Measurements from ENCODE around the gene SDF4.

DNA sequence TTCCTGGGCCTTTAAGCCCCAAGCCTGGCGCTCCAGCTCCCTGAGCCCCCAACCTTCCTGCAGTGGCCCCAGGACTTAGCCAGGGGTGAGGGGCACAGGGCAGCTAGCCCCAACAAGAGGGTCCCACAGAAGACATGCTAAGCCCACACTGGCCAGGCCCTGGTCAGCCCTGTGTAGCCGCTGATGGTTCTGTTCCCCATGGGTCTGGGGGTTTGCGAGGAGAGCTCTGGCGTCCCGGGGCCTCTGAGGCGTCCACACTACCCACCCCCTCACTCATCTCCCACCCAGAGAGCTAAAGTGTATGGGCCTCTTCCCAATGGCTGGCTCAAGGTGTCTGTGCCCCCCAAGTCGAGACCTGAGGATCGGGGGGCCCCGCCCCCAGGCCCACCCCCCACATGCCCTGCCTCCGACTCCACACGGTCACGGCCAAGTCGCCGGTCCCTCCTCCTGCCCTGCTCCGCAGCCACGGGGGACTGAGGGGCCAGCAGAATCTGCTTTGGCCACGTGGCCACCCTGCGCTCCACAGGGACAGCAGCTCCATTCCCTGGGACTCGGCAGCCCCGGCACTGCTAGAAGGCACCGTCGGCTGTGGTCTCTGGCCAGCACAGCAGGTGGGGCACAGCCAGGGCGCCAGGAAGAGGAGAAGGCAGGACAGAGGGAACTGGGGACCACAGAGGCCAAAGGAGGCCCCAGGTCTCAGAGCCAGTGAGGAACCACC, 33.2 kb downstream of the SDF4 start:
- TF ChIP-seq ZNF232 (CRISPR knock-in tag; IDR thresholded peaks at IDR 0.05; ENCODE audit: borderline replicate concordance) (no peak), POLR2A (IDR thresholded peaks at IDR 0.05; ENCODE audit: insufficient read depth in 1 of 2, low read depth in 2 of 2, low read length in 2 of 2) (no peak), NFIB (CRISPR knock-in tag; IDR thresholded peaks at IDR 0.05; ENCODE audit: borderline replicate concordance) (no peak), ARID2 (CRISPR knock-in tag; IDR thresholded peaks at IDR 0.05; ENCODE audit: borderline replicate concordance) (no peak), ZNF12 (CRISPR knock-in tag; IDR thresholded peaks at IDR 0.05) (no peak)
- TF ChIP-seq, protein P1, sequence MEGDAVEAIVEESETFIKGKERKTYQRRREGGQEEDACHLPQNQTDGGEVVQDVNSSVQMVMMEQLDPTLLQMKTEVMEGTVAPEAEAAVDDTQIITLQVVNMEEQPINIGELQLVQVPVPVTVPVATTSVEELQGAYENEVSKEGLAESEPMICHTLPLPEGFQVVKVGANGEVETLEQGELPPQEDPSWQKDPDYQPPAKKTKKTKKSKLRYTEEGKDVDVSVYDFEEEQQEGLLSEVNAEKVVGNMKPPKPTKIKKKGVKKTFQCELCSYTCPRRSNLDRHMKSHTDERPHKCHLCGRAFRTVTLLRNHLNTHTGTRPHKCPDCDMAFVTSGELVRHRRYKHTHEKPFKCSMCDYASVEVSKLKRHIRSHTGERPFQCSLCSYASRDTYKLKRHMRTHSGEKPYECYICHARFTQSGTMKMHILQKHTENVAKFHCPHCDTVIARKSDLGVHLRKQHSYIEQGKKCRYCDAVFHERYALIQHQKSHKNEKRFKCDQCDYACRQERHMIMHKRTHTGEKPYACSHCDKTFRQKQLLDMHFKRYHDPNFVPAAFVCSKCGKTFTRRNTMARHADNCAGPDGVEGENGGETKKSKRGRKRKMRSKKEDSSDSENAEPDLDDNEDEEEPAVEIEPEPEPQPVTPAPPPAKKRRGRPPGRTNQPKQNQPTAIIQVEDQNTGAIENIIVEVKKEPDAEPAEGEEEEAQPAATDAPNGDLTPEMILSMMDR (CRISPR knock-in tag; IDR thresholded peaks at IDR 0.05): no peak
- TF ChIP-seq, protein P2, sequence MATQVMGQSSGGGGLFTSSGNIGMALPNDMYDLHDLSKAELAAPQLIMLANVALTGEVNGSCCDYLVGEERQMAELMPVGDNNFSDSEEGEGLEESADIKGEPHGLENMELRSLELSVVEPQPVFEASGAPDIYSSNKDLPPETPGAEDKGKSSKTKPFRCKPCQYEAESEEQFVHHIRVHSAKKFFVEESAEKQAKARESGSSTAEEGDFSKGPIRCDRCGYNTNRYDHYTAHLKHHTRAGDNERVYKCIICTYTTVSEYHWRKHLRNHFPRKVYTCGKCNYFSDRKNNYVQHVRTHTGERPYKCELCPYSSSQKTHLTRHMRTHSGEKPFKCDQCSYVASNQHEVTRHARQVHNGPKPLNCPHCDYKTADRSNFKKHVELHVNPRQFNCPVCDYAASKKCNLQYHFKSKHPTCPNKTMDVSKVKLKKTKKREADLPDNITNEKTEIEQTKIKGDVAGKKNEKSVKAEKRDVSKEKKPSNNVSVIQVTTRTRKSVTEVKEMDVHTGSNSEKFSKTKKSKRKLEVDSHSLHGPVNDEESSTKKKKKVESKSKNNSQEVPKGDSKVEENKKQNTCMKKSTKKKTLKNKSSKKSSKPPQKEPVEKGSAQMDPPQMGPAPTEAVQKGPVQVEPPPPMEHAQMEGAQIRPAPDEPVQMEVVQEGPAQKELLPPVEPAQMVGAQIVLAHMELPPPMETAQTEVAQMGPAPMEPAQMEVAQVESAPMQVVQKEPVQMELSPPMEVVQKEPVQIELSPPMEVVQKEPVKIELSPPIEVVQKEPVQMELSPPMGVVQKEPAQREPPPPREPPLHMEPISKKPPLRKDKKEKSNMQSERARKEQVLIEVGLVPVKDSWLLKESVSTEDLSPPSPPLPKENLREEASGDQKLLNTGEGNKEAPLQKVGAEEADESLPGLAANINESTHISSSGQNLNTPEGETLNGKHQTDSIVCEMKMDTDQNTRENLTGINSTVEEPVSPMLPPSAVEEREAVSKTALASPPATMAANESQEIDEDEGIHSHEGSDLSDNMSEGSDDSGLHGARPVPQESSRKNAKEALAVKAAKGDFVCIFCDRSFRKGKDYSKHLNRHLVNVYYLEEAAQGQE (IDR thresholded peaks at IDR 0.05; ENCODE audit: borderline replicate concordance in 1 of 2, low read depth in 1 of 2, low read length in 2 of 2): no peak
- TF ChIP-seq, protein P3, sequence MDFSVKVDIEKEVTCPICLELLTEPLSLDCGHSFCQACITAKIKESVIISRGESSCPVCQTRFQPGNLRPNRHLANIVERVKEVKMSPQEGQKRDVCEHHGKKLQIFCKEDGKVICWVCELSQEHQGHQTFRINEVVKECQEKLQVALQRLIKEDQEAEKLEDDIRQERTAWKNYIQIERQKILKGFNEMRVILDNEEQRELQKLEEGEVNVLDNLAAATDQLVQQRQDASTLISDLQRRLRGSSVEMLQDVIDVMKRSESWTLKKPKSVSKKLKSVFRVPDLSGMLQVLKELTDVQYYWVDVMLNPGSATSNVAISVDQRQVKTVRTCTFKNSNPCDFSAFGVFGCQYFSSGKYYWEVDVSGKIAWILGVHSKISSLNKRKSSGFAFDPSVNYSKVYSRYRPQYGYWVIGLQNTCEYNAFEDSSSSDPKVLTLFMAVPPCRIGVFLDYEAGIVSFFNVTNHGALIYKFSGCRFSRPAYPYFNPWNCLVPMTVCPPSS (IDR thresholded peaks at IDR 0.05): no peak
- TF ChIP-seq, protein P4, sequence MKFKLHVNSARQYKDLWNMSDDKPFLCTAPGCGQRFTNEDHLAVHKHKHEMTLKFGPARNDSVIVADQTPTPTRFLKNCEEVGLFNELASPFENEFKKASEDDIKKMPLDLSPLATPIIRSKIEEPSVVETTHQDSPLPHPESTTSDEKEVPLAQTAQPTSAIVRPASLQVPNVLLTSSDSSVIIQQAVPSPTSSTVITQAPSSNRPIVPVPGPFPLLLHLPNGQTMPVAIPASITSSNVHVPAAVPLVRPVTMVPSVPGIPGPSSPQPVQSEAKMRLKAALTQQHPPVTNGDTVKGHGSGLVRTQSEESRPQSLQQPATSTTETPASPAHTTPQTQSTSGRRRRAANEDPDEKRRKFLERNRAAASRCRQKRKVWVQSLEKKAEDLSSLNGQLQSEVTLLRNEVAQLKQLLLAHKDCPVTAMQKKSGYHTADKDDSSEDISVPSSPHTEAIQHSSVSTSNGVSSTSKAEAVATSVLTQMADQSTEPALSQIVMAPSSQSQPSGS (CRISPR knock-in tag; IDR thresholded peaks at IDR 0.05): no peak
- TF ChIP-seq, protein P5, sequence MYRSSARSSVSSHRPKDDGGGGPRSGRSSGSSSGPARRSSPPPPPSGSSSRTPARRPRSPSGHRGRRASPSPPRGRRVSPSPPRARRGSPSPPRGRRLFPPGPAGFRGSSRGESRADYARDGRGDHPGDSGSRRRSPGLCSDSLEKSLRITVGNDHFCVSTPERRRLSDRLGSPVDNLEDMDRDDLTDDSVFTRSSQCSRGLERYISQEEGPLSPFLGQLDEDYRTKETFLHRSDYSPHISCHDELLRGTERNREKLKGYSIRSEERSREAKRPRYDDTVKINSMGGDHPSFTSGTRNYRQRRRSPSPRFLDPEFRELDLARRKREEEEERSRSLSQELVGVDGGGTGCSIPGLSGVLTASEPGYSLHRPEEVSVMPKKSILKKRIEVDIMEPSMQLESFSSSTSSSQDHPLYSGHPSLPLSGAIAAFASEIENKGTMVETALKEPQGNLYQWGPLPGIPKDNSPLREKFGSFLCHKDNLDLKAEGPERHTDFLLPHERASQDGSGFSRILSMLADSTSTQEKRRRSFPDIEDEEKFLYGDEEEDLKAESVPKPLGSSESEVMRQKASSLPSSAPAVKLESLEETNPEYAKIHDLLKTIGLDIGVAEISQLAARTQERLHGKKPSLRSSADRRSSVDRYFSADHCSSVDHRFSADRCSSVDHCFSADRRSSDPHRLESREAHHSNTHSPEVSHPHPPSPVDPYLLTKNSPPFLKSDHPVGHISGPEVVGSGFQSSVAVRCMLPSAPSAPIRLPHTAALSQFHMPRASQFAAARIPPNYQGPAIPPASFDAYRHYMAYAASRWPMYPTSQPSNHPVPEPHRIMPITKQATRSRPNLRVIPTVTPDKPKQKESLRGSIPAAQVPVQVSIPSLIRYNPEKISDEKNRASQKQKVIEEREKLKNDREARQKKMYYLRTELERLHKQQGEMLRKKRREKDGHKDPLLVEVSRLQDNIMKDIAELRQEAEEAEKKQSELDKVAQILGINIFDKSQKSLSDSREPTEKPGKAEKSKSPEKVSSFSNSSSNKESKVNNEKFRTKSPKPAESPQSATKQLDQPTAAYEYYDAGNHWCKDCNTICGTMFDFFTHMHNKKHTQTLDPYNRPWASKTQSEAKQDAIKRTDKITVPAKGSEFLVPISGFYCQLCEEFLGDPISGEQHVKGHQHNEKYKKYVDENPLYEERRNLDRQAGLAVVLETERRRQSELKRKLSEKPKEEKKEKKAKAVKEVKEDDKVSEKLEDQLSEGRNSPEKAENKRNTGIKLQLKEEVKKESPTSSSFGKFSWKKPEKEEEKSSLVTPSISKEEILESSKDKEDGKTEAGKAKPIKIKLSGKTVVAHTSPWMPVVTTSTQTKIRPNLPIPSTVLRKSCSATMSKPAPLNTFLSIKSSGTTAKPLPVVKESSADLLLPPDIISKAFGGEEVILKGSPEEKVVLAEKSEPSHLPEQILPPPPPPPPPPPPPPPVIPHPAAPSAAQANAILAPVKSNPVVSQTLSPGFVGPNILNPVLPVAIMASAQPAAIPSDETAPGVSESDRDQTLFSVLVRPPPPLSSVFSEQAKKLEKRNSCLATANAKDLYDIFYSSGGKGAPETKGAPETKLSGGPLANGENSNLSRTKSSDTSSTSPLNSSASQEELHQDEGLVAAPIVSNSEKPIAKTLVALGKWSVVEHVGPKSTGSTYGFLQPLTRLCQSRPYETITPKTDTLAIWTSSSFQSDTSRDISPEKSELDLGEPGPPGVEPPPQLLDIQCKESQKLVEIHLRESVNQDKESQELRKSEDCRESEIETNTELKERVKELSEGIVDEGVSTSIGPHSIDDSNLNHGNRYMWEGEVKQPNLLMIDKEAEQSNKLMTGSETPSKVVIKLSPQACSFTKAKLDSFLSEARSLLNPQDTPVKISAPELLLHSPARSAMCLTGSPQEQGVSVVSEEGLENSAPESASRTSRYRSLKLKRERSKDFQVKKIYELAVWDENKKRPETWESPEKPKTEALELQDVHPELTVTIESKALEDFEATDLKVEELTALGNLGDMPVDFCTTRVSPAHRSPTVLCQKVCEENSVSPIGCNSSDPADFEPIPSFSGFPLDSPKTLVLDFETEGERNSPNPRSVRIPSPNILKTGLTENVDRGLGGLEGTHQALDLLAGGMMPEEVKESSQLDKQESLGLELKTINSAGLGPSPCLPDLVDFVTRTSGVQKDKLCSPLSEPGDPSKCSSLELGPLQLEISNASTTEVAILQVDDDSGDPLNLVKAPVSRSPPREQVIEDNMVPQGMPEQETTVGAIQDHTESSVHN (CRISPR knock-in tag; IDR thresholded peaks at IDR 0.05): no peak
